Head of caudate nucleus (tissue), 42 donors: ENCODE measurements around the gene GCN1.
"Not testable (repeated sequence)": the region's sequence is repeated elsewhere in the genome, so short reads cannot be mapped to it uniquely, and the experiment has no call there.

ENCODE experiments used
- DNase-seq, 42 donors: peaks; one replicate each; pipeline versions ENCODE4 v3.0.0 to v3.0.0-alpha.2; 2020 to 2021; ENCODE audit warnings: mixed read lengths in 7 of 42
- intact Hi-C: fragments of 100-400 bp; cut with DNase I; formaldehyde crosslinking; loops from one replicate; pipeline ENCODE4 v1.15.0; 2022

GCN1 gene, protein sequence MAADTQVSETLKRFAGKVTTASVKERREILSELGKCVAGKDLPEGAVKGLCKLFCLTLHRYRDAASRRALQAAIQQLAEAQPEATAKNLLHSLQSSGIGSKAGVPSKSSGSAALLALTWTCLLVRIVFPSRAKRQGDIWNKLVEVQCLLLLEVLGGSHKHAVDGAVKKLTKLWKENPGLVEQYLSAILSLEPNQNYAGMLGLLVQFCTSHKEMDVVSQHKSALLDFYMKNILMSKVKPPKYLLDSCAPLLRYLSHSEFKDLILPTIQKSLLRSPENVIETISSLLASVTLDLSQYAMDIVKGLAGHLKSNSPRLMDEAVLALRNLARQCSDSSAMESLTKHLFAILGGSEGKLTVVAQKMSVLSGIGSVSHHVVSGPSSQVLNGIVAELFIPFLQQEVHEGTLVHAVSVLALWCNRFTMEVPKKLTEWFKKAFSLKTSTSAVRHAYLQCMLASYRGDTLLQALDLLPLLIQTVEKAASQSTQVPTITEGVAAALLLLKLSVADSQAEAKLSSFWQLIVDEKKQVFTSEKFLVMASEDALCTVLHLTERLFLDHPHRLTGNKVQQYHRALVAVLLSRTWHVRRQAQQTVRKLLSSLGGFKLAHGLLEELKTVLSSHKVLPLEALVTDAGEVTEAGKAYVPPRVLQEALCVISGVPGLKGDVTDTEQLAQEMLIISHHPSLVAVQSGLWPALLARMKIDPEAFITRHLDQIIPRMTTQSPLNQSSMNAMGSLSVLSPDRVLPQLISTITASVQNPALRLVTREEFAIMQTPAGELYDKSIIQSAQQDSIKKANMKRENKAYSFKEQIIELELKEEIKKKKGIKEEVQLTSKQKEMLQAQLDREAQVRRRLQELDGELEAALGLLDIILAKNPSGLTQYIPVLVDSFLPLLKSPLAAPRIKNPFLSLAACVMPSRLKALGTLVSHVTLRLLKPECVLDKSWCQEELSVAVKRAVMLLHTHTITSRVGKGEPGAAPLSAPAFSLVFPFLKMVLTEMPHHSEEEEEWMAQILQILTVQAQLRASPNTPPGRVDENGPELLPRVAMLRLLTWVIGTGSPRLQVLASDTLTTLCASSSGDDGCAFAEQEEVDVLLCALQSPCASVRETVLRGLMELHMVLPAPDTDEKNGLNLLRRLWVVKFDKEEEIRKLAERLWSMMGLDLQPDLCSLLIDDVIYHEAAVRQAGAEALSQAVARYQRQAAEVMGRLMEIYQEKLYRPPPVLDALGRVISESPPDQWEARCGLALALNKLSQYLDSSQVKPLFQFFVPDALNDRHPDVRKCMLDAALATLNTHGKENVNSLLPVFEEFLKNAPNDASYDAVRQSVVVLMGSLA (N-terminal part only)

DNA sequence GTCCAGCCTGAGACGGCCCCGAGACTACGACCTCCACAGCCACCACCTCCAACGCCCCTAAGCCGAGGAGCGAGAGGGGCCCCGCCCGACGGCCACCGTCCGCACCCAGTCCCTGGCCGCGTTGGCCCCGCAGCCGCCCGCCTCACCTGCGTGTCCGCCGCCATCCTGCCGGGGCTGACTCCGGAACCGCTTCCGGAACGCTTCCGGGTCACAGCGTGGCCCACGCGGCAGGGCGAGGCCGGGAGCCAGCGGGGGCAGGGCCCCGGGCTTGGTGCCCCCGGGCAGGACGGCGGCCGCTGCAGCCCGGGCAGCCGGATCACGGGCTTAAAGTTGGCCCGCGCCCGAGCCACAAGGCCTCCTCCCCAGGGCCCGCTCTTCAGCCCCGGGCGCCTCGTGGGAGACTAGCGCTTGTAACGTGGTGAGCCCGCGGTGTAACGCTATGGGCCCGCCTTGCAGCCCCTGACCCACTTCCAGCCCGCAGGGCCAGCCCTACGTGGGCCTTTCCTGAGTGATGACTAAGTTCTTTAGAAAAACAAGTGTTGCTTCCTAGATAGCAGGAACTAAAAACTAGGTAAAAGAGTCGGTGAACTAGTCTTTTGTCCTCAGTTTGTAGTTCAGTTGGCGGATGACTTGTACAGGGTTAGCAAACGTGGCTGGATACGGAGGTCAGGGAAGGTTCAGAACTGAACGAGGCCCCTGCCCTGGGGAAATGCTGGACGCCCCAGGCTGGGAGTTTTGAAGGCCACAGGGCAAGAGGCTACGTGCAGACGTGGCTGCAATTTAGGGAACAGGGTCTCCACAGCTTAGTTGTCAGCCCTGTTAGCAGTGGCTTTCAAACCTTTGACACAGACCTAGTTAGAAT lies at the start of gene GCN1:
Gene GCN1 (minus strand): TSS at position 182 of the 862 bp plus-strand sequence. CDS start 18 bp downstream, at position 164.
- DNase-seq = peak; percentile 64 to 95 (median 91)
- intact Hi-C loops = loop anchor here (10.0 kb wide), 1 partner anchor 80 kb away; the partner anchor contains the start of gene RAB35

DNA sequence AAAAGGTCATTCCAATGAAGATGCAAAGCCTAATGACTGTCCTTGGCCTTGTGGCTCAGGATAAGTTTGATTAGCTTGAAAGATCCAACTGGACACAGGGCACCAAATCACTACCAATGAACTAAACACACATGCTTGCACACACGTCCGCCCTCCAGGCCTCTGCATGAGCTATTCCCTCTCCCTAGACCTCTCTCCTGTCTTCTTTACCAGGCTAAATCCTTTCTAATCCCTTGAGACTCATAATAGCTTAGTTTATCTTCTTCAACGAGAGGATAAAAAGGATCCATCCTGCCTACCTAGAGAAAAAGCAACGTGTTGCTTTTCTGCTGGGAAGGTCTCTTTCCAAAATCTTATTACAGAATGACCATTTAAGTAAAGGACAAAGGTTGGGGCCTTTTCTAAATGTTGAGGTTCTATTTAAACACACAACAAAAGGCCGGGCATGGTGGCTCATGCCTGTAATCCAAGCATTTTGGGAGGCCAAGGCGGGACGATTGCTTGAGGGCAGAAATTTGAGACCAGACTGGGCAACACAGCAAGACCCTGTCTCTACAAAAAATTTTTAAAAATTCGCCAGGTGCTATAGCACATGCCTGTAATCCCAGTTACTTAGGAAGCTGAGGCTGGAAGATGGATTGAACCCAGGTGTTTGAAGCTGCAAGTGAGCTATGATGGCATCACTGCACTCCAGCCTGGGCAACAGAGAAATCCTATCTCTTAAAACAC lies 48.6 kb upstream of the GCN1 start:
- intact Hi-C loops = no loop called here

GRCh38 chr12:120242275-120242799 lies 47.8 kb upstream of the GCN1 start:
- no peak for DNase-seq

More for the DNA sequence above, 48.6 kb upstream of the GCN1 start:
- no peak for DNase-seq

GRCh38 chr12:120241561-120242274 lies 47.2 kb upstream of the GCN1 start:
- DNase-seq = no peak

More at GRCh38 chr12:120242275-120242799, 47.8 kb upstream of the GCN1 start:
- intact Hi-C loops = no loop called here

DNA sequence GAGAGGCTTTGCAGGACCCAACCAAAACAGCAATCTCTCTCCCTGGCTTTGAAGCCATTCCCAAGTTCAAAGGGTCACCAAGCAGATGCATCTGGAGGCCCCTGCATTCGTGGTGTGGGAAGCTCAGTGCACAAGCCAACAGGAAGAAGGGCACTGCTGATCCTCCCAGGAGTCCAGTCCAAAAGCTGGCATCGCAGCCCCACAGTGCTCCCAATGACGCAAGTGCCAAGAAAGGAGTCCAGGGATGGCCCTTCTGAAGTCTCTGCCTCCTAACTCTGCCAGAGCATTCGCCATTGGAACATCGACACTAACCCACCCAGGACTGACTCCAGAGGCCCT lies 45.9 kb upstream of the GCN1 start:
- intact Hi-C loops = no loop called here
- no peak for DNase-seq

More at GRCh38 chr12:120241561-120242274, 47.2 kb upstream of the GCN1 start:
- intact Hi-C loops = no loop called here

DNA sequence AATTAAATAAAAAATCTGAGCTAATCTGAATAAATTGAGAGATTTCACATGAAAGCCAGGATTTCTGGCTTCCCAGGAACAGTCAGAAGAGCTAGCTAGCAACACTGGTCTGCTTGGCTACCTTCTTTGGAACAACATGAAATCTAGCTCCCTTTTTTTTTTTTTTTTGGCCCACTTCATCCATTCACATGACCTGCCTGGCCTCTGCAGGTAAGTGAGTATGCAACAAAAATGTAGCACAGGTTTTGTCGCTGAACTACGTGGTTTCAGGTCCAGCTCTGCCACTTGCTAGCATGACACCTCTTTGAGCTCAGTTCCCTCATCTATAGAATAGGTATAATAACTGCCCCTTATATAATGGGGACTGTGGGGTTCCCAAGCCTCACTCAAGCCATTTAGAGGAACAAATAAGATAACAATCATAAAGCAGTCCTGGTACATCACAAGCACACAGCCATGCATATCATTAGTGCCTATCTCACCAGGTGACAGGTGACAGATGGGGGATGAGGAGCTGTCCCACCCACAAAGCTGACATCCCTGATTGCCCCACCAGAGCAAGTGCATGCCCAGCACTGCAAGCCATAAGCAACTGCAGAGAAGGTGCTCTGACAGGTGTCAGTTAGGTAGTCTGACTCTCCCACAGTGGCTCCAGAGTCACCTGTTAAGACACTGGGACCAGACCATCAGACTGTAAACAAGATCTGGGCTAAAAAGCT lies 45.4 kb upstream of the GCN1 start:
- DNase-seq = no peak
- intact Hi-C loops = no loop called here

- no peak for DNase-seq
Observed at GRCh38 chr12:120238839-120239445, 44.4 kb upstream of the GCN1 start.

DNA sequence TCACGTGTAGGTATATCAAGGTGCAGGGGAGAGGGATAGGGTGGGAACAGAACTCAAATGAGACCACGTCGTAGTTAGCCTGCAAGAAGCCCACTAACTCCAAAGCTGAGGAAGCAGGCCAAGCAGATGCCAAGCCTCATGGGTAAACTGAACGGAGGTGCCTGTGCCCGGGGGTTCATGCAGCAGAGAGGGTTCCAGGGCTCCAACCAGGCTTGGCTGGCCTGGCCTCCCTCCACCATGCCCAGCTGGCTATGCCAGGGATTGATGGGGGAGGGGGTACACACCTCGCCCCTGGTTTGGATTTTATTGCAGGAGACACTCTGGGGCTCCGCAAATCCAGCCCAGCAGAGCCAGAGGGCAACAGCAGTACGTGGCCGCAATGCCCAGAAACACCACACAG lies 43.7 kb upstream of the GCN1 start:
- intact Hi-C loops = no loop called here
- no peak for DNase-seq

More at GRCh38 chr12:120238839-120239445, 44.4 kb upstream of the GCN1 start:
- intact Hi-C loops = no loop called here

DNA sequence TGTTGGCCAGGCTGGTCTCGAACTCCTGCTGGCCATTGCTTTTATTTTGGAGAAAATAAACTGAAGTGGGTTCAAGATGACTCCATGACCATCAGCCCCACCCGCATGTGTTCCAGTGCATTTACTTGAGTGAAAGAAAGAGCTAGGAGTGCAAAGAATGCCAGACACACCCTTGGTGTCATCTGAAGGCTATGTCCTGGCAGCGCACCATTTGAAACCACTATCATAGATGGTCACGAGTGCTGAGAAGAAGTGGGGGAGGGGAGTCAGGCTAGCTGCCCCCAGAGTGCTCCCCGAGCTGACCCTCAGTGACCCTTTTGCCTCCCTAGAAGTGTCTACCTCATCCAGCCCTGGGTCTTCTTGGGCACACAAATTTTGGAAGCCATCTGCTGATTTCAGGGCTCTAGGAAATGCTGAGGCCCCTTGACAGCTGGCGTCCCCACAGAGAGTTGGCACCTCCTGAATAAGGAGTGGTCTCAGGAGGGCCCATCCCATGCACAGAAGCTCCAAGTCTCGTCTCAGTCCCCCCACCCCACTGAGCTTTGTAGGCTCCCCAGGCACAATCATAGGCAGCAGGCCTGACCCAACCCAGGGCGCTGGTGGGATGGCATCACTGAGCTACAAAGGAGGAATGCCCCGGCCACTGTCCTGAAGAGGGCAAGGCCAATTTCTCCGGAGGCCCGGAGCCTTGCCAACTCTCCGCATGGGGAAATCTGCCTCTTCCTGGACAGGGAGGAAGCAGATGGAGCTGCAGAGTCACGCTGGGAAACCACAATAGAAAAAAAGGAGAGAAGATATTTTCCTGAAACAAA lies 43.1 kb upstream of the GCN1 start:
- peak in 16 of 42 donors; percentile 24 to 59 (median 40) for DNase-seq

GRCh38 chr12:120236809-120237208 lies 42.3 kb upstream of the GCN1 start:
- DNase-seq, intact Hi-C loops: not testable (repeated sequence)

More for the DNA sequence above, 43.1 kb upstream of the GCN1 start:
- intact Hi-C loops = no loop called here

DNA sequence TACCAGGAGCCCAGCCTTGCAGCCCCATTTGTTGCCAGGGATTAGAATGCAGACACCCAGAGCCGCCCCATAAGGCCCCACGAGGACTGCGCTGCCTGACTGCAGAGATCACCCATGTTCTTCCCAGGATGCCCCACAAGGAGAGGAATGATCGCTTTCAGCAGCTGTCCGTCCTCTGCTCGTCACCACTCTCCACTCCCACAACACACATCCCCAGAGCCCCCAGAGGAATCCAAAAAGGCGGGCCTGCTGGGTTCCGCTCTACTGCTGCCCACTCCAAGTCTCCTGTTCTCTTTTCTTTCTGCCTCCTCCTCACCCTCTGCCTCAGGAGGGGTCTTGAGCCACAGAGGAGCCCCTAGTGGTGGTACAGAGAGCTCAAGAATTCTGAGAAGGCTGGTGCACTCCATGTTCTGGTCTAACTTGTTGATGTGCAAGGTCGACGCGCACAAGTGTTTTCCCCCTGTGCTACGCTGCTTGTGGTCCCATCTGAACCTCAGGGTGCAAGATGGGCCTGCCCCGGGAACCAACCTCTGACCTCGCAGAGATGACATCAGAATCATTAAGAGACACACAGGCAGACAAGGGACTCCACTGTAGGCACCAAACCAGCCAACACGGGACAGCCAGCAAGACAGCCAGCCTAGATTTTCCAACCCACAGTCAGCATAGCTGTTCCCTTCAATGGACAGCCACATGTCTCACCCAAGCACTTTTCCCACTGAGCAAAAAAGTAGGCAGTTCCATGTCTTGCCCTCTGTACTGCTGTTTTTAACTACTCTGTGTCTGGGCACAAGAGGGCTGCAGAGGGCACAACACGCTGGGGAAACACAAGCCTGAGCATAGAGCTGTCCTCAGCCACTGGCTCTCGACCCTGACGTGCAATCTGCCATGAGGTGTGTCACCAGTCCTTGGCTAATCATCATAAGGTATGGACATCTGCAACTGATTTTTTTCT lies 41.1 kb upstream of the GCN1 start:
- intact Hi-C loops = no loop called here

GRCh38 chr12:120234643-120235368 lies 40.3 kb upstream of the GCN1 start:
- peak; percentile 36 to 90 (median 68) for DNase-seq
- intact Hi-C loops = no loop called here

More for the DNA sequence above, 41.1 kb upstream of the GCN1 start:
- no peak for DNase-seq
